Renal pelvis (tissue), 3 donors: ENCODE data around the gene PRSS38. TPM values are rescaled to one million over a fixed set of nuclear protein-coding genes. Genes with fewer than 3 reads are reported as not detected.

Experiments used
- polyA plus RNA-seq, 3 donors: library from polyadenylated mRNA; unstranded; fragments of 120-200 nt; gene quantifications; one replicate each; pipeline ENCODE4 v1.2.1, GENCODE V29; 2013; ENCODE audit not compliant: insufficient read length in 3 of 3

PRSS38 gene
- polyA plus RNA-seq, 3 donors, result not detected

Other genes starting within 250 kb of the PRSS38 start
- gene JMJD4, start 80.4 kb upstream of the PRSS38 start, polyA plus RNA-seq, result 10 to 100 TPM; 18.6 to 21.1 (median 18.8) TPM
- gene SNAP47, start 80.2 kb upstream of the PRSS38 start, polyA plus RNA-seq, result 10 to 100 TPM; 44.9 to 46.1 (median 45.1) TPM
- gene WNT9A, start 132.3 kb downstream of the PRSS38 start, polyA plus RNA-seq, result 1 to 10 TPM; 1.6 to 1.7 (median 1.6) TPM
- under 1 TPM; 0.12 to 0.23 (median 0.22) TPM for gene WNT3A, start 191.3 kb downstream of the PRSS38 start, polyA plus RNA-seq